Breast epithelium (tissue), 4 donors: ENCODE data around the gene CDKN2B-AS1. TPM values are rescaled to one million over a fixed set of nuclear protein-coding genes. Genes with fewer than 3 reads are reported as not detected.

Experiments
- DNase-seq, 2 donors: peaks; one replicate each; pipeline ENCODE4 v3.0.0-alpha.2; 2019; ENCODE audit warnings: low spot score in 2 of 2
- H3K27ac ChIP-seq, 2 donors: fragments of 200-600 bp; sonication (generic) in 1 of 2; one replicate each; pipeline ENCODE4 v1.5.1; 2016 to 2019; ENCODE audit warnings: mild to moderate bottlenecking in 1 of 2
- H3K27me3 ChIP-seq, 2 donors: fragments of 200-600 bp; sonication (generic) in 1 of 2; one replicate each; pipeline versions ENCODE4 v1.5.1 to v1.6.0; 2017 to 2019; ENCODE audit warnings: control low read depth in 1 of 2, mild to moderate bottlenecking in 1 of 2
- H3K36me3 ChIP-seq: fragments of 200-600 bp; one replicate; pipeline ENCODE4 v1.5.1; 2019
- H3K4me1 ChIP-seq, 2 donors: fragments of 200-600 bp; sonication (generic); one replicate each; pipeline ENCODE4 v1.5.1; 2016 to 2019; ENCODE audit warnings: control low read depth in 1 of 2
- H3K4me3 ChIP-seq, 3 donors: fragments of 200-600 bp; sonication (generic); 1 replicate in 2 of 3; 2 replicates in 1 of 3; pipeline ENCODE4 v1.5.1; 2016 to 2019; ENCODE audit warnings: mild to moderate bottlenecking in 3 of 3, moderate library complexity in 2 of 3
- H3K9me3 ChIP-seq, 2 donors: fragments of 200-600 bp; sonication (generic) in 1 of 2; one replicate each; pipeline ENCODE4 v1.5.1; 2016 to 2019; ENCODE audit warnings: control low read depth in 1 of 2
- CTCF ChIP-seq, 3 donors: fragments of 450-650 bp; IDR thresholded peaks; one replicate each; pipeline ENCODE4 v1.5.1; 2016 to 2017; ENCODE audit warnings: antibody characterized with exemption in 3 of 3, mild to moderate bottlenecking in 3 of 3, moderate library complexity in 3 of 3
- POLR2A ChIP-seq: fragments of 450-650 bp; IDR thresholded peaks from one replicate; pipeline ENCODE4 v1.6.1; 2016; ENCODE audit warnings: antibody characterized with exemption, mild to moderate bottlenecking, moderate library complexity
- POLR2AphosphoS5 ChIP-seq, 3 donors: sonication (generic); formaldehyde crosslinking; IDR thresholded peaks; one replicate each; pipeline ENCODE4 v1.6.1; 2017; ENCODE audit warnings: antibody characterized with exemption in 3 of 3
- intact Hi-C: fragments of 100-400 bp; cut with DNase I; formaldehyde crosslinking; loops from one replicate; pipeline ENCODE4 v1.15.1; 2023; ENCODE audit warnings: low total_unique reads
- total RNA-seq, 3 donors: library from RNA; depleted of rRNA; stranded (reverse); fragments of >200 nt; gene quantifications; one replicate each; pipeline ENCODE4 v1.1.0, GENCODE V29; 2016

CDKN2B-AS1 gene
- total RNA-seq, 3 donors from 2014 or later = 1.3 to 4.6 (median 3.2) TPM

DNA sequence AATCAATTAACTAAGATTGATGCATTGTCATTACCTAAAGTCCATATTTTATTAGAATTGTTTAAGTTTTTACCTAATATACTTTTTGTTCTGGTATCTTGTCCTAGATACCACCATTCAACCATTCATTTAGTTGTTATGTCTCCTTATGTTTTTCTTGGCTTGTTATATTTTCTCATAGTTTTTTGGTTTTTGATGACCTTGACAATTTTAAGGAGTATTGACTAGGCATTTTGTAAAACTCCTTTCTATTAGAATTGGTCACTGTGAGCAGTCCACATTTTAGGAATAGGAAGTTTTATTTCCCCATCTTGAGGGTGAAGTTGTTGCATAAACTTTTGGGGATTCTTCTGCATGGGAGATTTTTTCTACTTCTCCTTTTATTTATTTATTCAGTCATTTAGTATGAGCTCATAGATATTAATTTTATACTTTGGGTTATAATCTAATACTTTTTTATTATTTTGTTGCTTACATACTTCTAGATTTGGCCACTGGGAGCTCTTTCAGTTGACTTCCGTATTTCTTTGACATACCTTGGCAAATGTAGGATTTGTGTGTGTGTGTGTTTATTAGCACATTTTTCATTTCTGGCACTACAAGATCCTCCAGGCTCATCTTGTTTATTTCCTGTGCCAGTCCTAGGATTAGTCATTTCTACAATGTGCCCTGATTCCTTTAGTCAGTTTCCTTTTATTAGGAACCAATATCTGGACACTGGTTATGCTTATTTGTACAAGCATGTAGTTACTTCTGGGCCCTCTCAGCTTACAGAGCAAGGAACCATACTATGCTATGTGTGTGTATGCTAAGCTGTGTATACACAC lies 149.4 kb downstream of the CDKN2B-AS1 start:
- Histone ChIP-seq H3K36me3 (no peaks in the 10 kb centered on the region), H3K27me3 (no peaks in the 10 kb centered on the region), H3K4me1 (no peaks in the 10 kb centered on the region), H3K4me3 (no peak overlapping the region), H3K27ac (no peak overlapping the region), H3K9me3 (no peaks in the 10 kb centered on the region)
- no peak for DNase-seq
- intact Hi-C loops = no loop called here
- no peak for TF ChIP-seq POLR2AphosphoS5 (IDR thresholded peaks at IDR 0.05)
- TF ChIP-seq POLR2A = no peak
- TF ChIP-seq CTCF (IDR thresholded peaks at IDR 0.05) = no peak

GRCh38 chr9:22146604-22147003 lies 152.0 kb downstream of the CDKN2B-AS1 start:
- Histone ChIP-seq H3K9me3 (no peaks in the 10 kb centered on the region), H3K27ac (no peak overlapping the region), H3K4me3 (no peak overlapping the region), H3K4me1 (no peaks in the 10 kb centered on the region), H3K36me3 (no peaks in the 10 kb centered on the region), H3K27me3 (no peaks in the 10 kb centered on the region)
- intact Hi-C loops = no loop called here
- DNase-seq = no peak
- no peak for TF ChIP-seq CTCF (IDR thresholded peaks at IDR 0.05)

DNA sequence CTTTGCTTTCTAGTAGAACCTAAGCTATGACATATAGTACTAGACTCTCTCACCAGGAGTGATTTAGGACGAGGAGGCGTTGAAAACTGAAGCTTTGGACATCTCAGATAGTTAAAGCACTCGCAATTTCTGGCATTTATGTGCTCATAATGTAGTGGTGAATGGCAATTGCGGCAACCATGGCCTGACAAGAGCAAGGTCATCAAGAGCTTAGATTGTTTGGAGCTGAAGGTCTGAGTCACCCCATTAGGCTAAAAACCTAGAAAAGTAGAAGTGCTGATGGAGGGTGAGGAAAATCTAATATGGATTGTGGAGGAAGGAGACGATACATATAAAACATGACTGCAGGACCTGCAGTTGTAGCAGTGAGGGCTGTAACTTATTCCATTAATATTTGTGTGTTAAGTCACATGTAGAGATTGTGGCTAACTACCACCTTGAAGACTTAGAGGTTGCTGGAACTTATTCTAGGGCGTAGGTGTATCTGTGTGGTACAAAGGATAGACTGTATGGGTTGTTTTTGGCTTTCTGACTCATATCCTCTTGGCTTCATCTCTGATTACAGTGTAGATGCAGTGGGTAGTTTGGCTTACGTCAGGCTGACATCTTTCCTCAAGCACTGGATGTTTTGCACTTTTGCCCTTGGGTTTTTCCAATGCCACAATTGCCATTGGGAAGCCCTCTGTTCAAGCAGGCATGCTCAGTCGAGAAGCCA lies 153.4 kb downstream of the CDKN2B-AS1 start:
- Histone ChIP-seq H3K27me3 (no peaks in the 10 kb centered on the region), H3K9me3 (no peaks in the 10 kb centered on the region), H3K36me3 (no peaks in the 10 kb centered on the region), H3K27ac (peak overlapping the region in 1 of 2 donors; percentile 20), H3K4me3 (no peak overlapping the region), H3K4me1 (no peaks in the 10 kb centered on the region)
- TF ChIP-seq CTCF (IDR thresholded peaks at IDR 0.05) (no peak), POLR2A (no peak), POLR2AphosphoS5 (IDR thresholded peaks at IDR 0.05) (no peak)
- intact Hi-C loops = no loop called here
- DNase-seq = no peak

GRCh38 chr9:22148528-22148875 lies 153.9 kb downstream of the CDKN2B-AS1 start:
- TF ChIP-seq POLR2A (no peak), POLR2AphosphoS5 (IDR thresholded peaks at IDR 0.05) (no peak), CTCF (IDR thresholded peaks at IDR 0.05) (no peak)

More at GRCh38 chr9:22148528-22148875, 153.9 kb downstream of the CDKN2B-AS1 start:
- no peaks in the 10 kb centered on the region for H3K4me1 ChIP-seq
- intact Hi-C loops = no loop called here
- no peaks in the 10 kb centered on the region for H3K36me3 ChIP-seq
- H3K9me3 ChIP-seq = no peaks in the 10 kb centered on the region
- no peak for DNase-seq
- H3K27ac ChIP-seq = peak overlapping the region in 1 of 2 donors; percentile 20
- H3K4me3 ChIP-seq = no peak overlapping the region
- H3K27me3 ChIP-seq = no peaks in the 10 kb centered on the region
